ENCODE results near the gene TMEM231. TPM values are rescaled to one million over a fixed set of nuclear protein-coding genes. Genes with fewer than 3 reads are reported as not detected.

TMEM231 gene
- total RNA-seq, 1 donor from 2014 or later = 6.9 TPM

DNA sequence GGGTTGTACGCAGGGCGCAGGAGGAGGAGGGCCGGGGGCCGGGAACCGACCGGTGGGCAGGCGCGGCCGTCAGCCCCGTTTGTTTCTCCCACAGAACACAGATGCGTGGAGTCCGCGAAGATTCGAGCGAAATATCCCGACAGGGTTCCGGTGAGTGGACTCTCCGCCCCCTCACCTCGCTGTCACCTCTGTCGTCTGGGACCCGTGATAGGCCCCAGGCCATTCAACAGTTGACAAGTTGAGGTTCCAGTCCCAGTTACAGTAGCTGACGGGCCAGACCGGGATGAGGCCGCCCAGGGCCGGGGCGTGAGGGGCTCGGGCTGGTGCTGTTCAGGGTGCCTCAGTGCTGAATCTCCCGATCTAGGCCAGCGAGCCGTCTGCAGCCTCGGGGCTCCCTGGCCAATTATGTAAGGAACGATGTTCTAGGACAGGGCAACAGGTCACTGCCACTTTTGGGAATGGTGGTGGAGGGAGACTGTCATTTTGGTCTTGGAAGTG lies 10.8 kb upstream of the TMEM231 start:
- H3K36me3 ChIP-seq = peaks cover 0 to 33% of the 10 kb centered on the region in 2 donors
- H3K4me3 ChIP-seq = peak overlapping the region; percentile 80 to 94
- no peaks in the 10 kb centered on the region for H3K27me3 ChIP-seq
- H3K27ac ChIP-seq = peak overlapping the region; percentile 80
- intact Hi-C loops (cut with DNase I) = loop anchor here (5.0 kb wide), 1 partner anchor 55 kb away; the partner anchor contains the start of gene ADAT1
- H3K9me3 ChIP-seq = no peaks in the 10 kb centered on the region
- H3K4me1 ChIP-seq = peaks cover 43% of the 10 kb centered on the region
- DNase-seq (ENCODE audit: extremely low spot score in 2 of 2) = no peak
- TF ChIP-seq POLR2AphosphoS5 (IDR thresholded peaks at IDR 0.05; ENCODE audit: insufficient read depth in 1 of 2, low read depth in 1 of 2) = no peak

DNA sequence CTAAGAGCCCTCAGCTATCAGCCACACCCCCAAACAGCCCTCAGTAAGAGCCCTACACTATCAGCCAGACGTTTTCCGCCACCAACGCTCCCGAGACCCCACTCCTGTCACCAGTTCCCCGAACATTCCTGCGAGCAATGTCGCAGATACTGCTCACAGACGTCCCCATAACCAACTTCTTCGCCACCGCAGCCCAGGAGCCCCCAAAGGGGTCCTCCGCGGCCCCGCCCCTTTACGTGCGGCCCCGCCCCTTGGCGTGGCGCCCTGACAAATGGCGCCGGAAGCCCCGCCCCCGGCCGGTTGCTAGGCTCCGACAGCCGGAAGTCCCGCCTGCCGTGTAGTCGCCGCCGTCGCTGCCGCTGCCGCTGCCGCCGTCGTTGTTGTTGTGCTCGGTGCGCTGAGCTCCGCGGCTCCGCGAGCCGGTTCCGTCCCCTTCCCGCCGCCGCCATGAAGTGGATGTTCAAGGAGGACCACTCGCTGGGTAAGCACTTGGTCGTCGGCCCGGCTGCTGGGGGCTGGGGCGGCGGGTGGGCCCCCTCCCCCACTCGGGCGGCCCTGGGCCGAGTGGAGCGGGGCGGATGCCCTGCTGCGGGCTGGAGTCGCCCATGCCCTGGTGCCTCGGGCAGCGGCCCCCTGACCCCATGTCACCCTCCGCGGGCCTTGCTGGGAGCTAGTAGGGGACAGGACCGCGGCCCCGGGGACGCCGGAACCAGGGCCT lies 10.1 kb upstream of the TMEM231 start, which contains the start of gene GABARAPL2:
Gene GABARAPL2, plus strand, starts transcription at position 340 of the 718 bp plus-strand sequence. Its CDS starts 108 bp downstream, at position 448.
- DNase-seq (ENCODE audit: extremely low spot score in 2 of 2) = no peak
- peaks cover 43% of the 10 kb centered on the region for H3K4me1 ChIP-seq

DNA sequence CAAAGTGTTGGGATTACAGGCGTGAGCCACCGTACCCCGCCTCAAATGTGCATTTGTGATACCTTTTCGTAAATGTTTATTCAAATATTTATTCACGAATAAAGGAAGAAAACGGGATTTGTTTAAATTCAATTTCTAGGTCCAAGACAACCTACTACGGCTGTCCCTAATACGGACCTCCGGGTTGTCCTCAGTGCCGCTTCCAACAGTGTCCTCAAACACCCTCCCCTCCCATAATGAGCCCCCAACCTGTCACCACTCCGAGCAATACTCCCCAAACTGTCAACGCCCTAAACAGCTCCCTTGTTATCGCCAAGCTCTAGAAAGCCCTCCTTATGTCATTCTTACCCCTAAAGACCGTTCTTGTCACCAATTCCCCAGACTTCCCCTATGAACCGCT lies 9.6 kb upstream of the TMEM231 start:
- H3K27ac ChIP-seq = peak overlapping the region; percentile 80
- H3K4me3 ChIP-seq = peak overlapping the region; percentile 80 to 94
- DNase-seq (ENCODE audit: extremely low spot score in 2 of 2) = no peak
- intact Hi-C loops (cut with DNase I) = loop anchor here (5.0 kb wide), 1 partner anchor 57 kb away; the partner anchor contains the start of gene ADAT1
- TF ChIP-seq, protein P1, sequence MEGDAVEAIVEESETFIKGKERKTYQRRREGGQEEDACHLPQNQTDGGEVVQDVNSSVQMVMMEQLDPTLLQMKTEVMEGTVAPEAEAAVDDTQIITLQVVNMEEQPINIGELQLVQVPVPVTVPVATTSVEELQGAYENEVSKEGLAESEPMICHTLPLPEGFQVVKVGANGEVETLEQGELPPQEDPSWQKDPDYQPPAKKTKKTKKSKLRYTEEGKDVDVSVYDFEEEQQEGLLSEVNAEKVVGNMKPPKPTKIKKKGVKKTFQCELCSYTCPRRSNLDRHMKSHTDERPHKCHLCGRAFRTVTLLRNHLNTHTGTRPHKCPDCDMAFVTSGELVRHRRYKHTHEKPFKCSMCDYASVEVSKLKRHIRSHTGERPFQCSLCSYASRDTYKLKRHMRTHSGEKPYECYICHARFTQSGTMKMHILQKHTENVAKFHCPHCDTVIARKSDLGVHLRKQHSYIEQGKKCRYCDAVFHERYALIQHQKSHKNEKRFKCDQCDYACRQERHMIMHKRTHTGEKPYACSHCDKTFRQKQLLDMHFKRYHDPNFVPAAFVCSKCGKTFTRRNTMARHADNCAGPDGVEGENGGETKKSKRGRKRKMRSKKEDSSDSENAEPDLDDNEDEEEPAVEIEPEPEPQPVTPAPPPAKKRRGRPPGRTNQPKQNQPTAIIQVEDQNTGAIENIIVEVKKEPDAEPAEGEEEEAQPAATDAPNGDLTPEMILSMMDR (IDR thresholded peaks at IDR 0.05) = no peak
- TF ChIP-seq POLR2AphosphoS5 (IDR thresholded peaks at IDR 0.05; ENCODE audit: insufficient read depth in 1 of 2, low read depth in 1 of 2) (no peak), POLR2A (IDR thresholded peaks at IDR 0.05) (no peak)
- H3K9me3 ChIP-seq = no peaks in the 10 kb centered on the region
- peaks cover 43% of the 10 kb centered on the region for H3K4me1 ChIP-seq
- no peaks in the 10 kb centered on the region for H3K27me3 ChIP-seq
- H3K36me3 ChIP-seq = peaks cover 0 to 24% of the 10 kb centered on the region in 2 donors

More for the DNA sequence above, 10.1 kb upstream of the TMEM231 start, which contains the start of gene GABARAPL2:
- Histone ChIP-seq H3K4me3 (peak within 1 kb of the TSS; percentile 80 to 94), H3K9me3 (no peaks in the 10 kb centered on the region), H3K27ac (peak within 1 kb of the TSS; percentile 80), H3K36me3 (peaks cover 0 to 27% of the 10 kb centered on the region in 2 donors), H3K27me3 (no peaks in the 10 kb centered on the region)
- intact Hi-C loops (cut with DNase I) = loop anchor here (5.0 kb wide), 1 partner anchor 56 kb away; the partner anchor contains the start of gene ADAT1
- peak; percentile 30 to 92 for TF ChIP-seq POLR2AphosphoS5 (IDR thresholded peaks at IDR 0.05; ENCODE audit: insufficient read depth in 1 of 2, low read depth in 1 of 2)
- peak in 1 of 2 donors; percentile 66 for TF ChIP-seq POLR2A (IDR thresholded peaks at IDR 0.05)
- TF ChIP-seq, protein P1 (IDR thresholded peaks at IDR 0.05) = no peak

DNA sequence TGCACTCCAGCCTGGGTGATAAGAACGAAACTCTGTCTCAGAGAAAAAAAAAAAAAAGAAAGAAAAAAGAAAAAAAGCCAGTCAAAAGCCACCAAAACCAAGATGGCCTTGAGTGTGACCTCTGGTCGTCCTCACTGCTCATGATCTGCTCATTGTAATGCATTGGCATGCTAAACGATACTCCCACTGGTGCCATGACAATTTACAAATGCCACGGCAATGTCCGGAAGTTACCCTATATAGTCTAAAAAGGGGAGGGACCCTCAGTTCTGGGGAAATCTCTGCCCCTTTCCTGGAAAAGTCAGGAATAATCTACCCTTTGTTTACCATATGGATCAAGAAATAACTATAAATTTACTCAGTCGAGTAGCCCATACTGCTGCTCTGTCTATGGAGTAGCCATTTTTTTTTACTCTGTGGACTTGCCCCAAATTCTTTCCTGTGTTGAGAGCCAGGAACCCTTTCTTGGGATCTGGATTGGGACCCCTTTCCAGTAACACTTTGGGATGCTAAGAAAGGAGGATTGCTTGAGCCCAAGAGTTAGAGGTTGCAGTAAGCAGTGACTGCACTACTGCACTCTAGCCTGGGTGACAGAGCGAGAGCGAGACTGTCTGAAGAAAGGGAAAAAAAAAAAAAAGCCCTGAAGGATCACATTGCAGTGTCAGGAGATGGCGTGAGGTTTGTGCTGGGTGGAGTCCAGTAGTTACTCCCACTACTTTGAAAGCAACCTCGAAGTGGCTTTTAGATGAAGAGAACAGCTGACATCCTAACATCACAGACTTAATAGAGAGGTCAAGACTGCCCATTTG lies 3.7 kb upstream of the TMEM231 start:
- Histone ChIP-seq H3K4me1 (peaks cover 9% of the 10 kb centered on the region), H3K27me3 (no peaks in the 10 kb centered on the region), H3K36me3 (no peaks in the 10 kb centered on the region), H3K27ac (no peak overlapping the region), H3K4me3 (no peak overlapping the region), H3K9me3 (no peaks in the 10 kb centered on the region)
- intact Hi-C loops (cut with DNase I) = no loop called here
- DNase-seq (ENCODE audit: extremely low spot score in 2 of 2) = no peak
- TF ChIP-seq POLR2AphosphoS5 (IDR thresholded peaks at IDR 0.05; ENCODE audit: insufficient read depth in 1 of 2, low read depth in 1 of 2) (no peak), POLR2A (IDR thresholded peaks at IDR 0.05) (no peak)
- TF ChIP-seq, protein P1 (IDR thresholded peaks at IDR 0.05) = no peak

DNA sequence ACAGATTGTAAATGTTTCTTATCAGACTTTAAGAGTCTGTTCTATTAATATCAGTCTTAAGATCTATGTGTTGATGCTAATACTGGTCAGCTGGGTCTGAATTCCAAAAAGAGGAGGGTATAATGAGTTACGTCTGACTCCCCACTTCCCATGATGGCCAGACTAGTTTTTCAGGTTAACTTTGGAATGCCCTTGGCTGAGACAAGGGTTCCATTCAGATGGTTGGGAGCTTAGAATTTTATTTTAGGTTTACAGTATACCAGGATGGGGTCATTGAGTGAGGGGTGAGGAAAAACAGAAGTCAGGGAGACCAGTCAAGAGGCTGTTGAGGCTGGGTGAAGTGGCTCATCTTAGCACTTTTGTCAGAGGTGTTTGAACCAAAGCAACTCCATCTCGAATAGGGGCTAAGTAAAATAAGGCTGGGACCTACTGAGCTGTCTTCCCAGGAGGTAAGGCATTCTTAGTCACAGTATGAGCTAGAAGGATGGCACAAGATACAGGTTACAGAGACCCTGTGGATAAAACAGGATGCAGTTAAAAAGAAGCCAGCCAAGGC lies 2.9 kb upstream of the TMEM231 start:
- Histone ChIP-seq H3K4me3 (no peak overlapping the region), H3K27me3 (no peaks in the 10 kb centered on the region), H3K36me3 (no peaks in the 10 kb centered on the region), H3K9me3 (no peaks in the 10 kb centered on the region), H3K4me1 (peaks cover 9% of the 10 kb centered on the region), H3K27ac (no peak overlapping the region)
- no peak for DNase-seq (ENCODE audit: extremely low spot score in 2 of 2)
- intact Hi-C loops (cut with DNase I) = no loop called here
- TF ChIP-seq POLR2A (IDR thresholded peaks at IDR 0.05) (no peak), POLR2AphosphoS5 (IDR thresholded peaks at IDR 0.05; ENCODE audit: insufficient read depth in 1 of 2, low read depth in 1 of 2) (no peak)
- TF ChIP-seq, protein P1 (IDR thresholded peaks at IDR 0.05) = no peak

Data from vagina (tissue), 2 donors.